ENCODE data around the gene MUC4. TPM values are rescaled to one million over a fixed set of nuclear protein-coding genes. Genes with fewer than 3 reads are reported as not detected.
"Not testable (repeated sequence)": the region's sequence is repeated elsewhere in the genome, so short reads cannot be mapped to it uniquely, and the experiment has no call there.

Gene MUC4
- total RNA-seq, 1 donor from 2014 or later = not detected

DNA sequence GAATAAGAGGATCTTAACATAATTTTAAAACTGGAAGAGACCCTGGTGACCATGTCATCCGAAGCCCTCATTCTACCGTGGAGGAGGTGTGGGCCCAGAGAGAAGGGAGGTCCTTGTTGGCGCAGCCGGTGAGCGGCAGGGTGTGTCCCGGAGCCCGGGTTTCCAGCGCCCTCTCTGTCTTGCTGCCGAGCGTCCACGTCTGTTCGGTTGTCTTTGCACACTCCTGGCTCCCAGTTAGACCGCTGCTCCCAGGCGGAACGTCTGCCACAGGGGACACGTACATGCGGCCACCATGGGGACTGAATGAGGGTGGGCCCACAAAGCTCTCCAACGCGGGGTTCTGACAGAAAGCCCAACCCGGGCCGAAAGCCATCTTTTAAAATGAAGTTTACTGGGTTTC lies 6.6 kb upstream of the MUC4 start:
- no peaks in the 10 kb centered on the region for H3K27me3 ChIP-seq
- no peak overlapping the region for H3K27ac ChIP-seq
- DNase-seq (ENCODE audit: low spot score in 2 of 2) = no peak
- TF ChIP-seq, protein P1, sequence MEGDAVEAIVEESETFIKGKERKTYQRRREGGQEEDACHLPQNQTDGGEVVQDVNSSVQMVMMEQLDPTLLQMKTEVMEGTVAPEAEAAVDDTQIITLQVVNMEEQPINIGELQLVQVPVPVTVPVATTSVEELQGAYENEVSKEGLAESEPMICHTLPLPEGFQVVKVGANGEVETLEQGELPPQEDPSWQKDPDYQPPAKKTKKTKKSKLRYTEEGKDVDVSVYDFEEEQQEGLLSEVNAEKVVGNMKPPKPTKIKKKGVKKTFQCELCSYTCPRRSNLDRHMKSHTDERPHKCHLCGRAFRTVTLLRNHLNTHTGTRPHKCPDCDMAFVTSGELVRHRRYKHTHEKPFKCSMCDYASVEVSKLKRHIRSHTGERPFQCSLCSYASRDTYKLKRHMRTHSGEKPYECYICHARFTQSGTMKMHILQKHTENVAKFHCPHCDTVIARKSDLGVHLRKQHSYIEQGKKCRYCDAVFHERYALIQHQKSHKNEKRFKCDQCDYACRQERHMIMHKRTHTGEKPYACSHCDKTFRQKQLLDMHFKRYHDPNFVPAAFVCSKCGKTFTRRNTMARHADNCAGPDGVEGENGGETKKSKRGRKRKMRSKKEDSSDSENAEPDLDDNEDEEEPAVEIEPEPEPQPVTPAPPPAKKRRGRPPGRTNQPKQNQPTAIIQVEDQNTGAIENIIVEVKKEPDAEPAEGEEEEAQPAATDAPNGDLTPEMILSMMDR (IDR thresholded peaks at IDR 0.05) = no peak
- H3K4me1 ChIP-seq = no peaks in the 10 kb centered on the region
- H3K9me3 ChIP-seq = no peaks in the 10 kb centered on the region
- no peaks in the 10 kb centered on the region for H3K36me3 ChIP-seq
- H3K4me3 ChIP-seq = no peak overlapping the region
- intact Hi-C loops (cut with DNase I) = no loop called here

GRCh38 chr3:195817578-195818135 lies 5.9 kb upstream of the MUC4 start:
- Histone ChIP-seq H3K36me3 (no peaks in the 10 kb centered on the region), H3K4me1 (no peaks in the 10 kb centered on the region), H3K4me3 (no peak overlapping the region), H3K9me3 (no peaks in the 10 kb centered on the region), H3K27me3 (no peaks in the 10 kb centered on the region), H3K27ac (no peak overlapping the region)
- intact Hi-C loops (cut with DNase I) = no loop called here
- DNase-seq (ENCODE audit: low spot score in 2 of 2) = no peak
- TF ChIP-seq, protein P1 (IDR thresholded peaks at IDR 0.05) = no peak

DNA sequence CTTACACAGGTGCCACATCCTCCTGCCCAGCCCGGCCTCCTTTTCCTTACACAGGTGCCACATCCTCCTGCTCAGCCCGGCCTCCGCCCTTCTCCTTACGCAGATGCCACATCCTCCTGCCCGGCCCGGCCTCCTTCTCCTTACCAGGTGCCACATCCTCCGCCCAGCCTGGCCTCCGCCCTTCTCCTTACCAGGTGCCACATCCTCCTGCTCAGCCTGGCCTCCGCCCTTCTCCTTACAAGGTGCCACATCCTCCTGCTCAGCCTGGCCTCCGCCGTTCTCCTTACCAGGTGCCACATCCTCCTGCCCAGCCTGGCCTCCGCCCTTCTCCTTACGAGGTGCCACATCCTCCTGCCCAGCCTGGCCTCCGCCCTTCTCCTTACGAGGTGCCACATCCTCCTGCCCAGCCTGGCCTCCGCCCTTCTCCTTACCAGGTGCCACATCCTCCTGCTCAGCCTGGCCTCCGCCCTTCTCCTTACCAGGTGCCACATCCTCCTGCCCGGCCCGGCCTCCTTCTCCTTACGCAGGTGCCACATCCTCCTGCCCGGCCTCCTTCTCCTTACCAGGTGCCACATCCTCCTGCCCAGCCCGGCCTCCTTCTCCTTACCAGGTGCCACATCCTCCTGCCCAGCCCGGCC lies 4.7 kb upstream of the MUC4 start:
- H3K9me3 ChIP-seq; H3K4me3 ChIP-seq; DNase-seq (ENCODE audit: low spot score in 2 of 2); intact Hi-C loops (cut with DNase I); H3K27ac ChIP-seq; H3K36me3 ChIP-seq; H3K27me3 ChIP-seq; H3K4me1 ChIP-seq: not testable (repeated sequence)

- TF ChIP-seq, protein P1 (IDR thresholded peaks at IDR 0.05) = no peak
- intact Hi-C loops (cut with DNase I) = no loop called here
- Histone ChIP-seq H3K27ac (no peak overlapping the region), H3K27me3 (no peaks in the 10 kb centered on the region), H3K4me1 (no peaks in the 10 kb centered on the region), H3K36me3 (no peaks in the 10 kb centered on the region), H3K9me3 (no peaks in the 10 kb centered on the region), H3K4me3 (no peak overlapping the region)
- no peak for DNase-seq (ENCODE audit: low spot score in 2 of 2)
These were observed 3.5 kb upstream of the MUC4 start for GRCh38 chr3:195815169-195815771.

DNA sequence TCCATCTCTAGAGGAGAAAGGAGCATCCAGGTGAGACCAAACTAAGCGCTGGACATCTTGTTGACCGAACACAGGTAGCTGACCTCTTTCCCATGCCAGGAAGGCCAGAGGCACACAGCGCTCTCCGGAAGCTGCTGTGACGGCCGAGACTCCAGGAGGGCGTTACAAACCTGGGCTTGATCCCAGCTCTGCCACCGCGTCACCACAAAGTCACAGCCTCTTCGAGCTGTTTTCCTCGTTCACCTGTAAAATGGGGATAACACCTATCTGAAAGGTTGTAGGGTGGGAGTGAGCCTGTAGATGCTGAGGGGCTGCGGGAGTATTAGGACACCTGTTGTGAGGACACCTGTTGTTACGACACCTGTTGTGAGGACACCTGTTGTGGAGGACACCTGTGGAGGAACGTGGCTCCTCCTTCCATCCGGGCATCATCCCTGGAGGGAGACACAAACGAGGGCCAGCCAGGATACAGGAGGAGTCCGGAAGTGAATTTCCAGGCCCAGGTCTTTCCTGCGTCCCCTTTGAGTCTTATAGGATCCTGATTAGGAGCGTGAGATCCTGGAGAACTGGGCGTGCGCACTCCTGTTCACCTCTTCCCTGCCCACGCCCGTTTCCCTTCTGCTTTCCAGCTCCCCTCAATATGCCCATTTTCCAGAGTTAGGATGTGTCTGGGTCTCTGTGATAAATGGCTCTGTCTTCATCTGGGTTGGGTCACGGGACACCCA lies 2.3 kb upstream of the MUC4 start:
- H3K27me3 ChIP-seq = no peaks in the 10 kb centered on the region
- no peak overlapping the region for H3K4me3 ChIP-seq
- H3K27ac ChIP-seq = no peak overlapping the region
- no peak for DNase-seq (ENCODE audit: low spot score in 2 of 2)
- TF ChIP-seq, protein P1 (IDR thresholded peaks at IDR 0.05) = no peak
- H3K9me3 ChIP-seq = no peaks in the 10 kb centered on the region
- H3K36me3 ChIP-seq = no peaks in the 10 kb centered on the region
- no peaks in the 10 kb centered on the region for H3K4me1 ChIP-seq
- intact Hi-C loops (cut with DNase I) = no loop called here

- TF ChIP-seq, protein P1 (IDR thresholded peaks at IDR 0.05) = no peak
- Histone ChIP-seq H3K36me3 (no peaks in the 10 kb centered on the region), H3K27ac (no peak overlapping the region), H3K9me3 (no peaks in the 10 kb centered on the region), H3K27me3 (no peaks in the 10 kb centered on the region), H3K4me3 (no peak overlapping the region), H3K4me1 (no peaks in the 10 kb centered on the region)
- intact Hi-C loops (cut with DNase I) = no loop called here
- DNase-seq (ENCODE audit: low spot score in 2 of 2) = no peak
These were observed 637 bp upstream of the MUC4 start for GRCh38 chr3:195812366-195812765.

All from ascending aorta (tissue), 2 donors.